T1000 (cell line): ENCODE results near the gene STRIP2.
A peak's percentile ranks its signal among the peaks of the same experiment; 100 is the strongest.
"Not testable (repeated sequence)": the region's sequence is repeated elsewhere in the genome, so short reads cannot be mapped to it uniquely, and the experiment has no call there.

Experiments used
- DNase-seq: peaks from one replicate; lab custom pipeline; 2025; ENCODE audit warnings: mixed read lengths; lab: John Stamatoyannopoulos, UW

The STRIP2 gene

DNA sequence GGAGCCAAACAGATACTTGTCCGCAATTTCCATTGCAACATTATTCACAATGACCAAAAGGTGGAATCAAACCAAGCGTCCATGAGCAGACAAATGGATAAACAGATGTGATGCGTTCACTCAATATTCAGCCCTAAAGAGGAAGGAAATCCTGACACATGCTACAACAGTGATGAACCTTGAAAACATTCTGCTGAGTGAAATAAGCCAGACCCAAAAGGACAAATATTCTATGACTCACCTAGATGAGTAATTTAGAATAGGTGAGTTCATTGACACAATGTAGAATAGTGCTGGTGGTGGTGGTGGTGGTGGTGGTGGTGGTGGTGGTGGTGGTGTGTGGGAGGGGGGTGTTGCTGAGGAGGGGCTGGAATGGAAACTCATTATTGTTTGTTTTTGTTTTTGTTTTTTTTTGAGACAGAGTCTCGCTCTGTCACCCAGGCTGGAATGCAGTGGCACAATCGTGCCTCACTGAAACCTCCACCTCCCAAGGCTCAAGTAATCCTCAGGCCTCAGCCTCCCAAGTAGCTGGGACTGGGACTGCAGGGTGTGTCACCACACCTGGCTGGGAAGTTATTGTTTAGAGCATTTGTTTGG lies 96.7 kb downstream of the STRIP2 start:
- DNase-seq, result peak; percentile 3

DNA sequence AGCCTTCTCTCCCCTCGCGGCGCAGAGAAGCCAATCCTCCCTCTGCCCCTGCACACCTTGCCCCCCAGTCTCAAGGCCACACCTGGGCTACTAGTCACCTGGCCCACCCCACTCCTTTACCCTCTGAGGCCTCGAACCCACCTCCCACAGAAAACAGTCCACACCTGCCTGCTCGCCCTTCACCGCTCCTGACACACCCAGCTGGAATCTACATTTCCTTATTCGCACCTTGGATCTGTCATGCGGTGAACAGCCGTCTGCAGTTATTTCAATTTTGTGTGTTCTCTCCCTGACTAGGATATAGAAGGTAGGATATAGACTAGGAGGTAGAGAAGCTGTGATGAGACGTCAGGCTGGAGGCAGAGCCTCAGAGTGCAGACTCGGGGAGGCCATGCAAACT lies 97.5 kb downstream of the STRIP2 start:
- no peak for DNase-seq

GRCh38 chr7:129532375-129532774 lies 98.1 kb downstream of the STRIP2 start:
- no peak for DNase-seq

DNA sequence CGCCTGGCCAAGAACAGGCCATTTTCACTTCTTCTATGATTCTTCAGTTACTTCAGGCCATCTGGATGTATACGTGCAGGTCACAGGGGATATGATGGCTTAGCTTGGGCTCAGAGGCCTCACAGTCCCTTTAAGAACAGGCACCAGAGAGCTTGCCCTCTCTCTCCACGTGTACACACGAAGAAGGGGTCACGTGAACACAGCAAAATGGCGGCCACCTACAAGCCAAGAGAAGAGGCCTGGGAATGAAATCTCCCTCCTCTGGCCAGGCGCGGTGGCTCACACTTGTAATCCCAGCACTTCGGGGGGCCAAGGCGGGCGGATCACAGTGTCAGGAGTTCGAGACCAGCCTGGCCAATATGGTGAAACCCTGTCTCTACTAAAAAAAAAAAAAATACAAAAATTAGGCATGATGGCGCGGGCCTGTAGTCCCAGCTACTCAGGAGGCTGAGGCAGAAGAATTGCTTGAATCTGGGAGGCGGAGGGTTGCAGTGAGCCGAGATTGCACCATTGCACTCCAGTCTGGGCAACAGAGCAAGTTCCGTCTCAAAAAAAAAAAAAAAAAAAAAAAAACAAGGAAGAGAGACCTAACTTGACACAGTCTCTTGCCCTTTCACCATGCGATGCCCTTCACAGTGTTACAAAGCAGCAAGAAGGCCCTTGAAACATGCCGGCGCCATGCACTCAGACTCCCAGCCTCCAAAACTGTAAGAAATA lies 100.5 kb downstream of the STRIP2 start:
- not testable (repeated sequence) for DNase-seq

DNA sequence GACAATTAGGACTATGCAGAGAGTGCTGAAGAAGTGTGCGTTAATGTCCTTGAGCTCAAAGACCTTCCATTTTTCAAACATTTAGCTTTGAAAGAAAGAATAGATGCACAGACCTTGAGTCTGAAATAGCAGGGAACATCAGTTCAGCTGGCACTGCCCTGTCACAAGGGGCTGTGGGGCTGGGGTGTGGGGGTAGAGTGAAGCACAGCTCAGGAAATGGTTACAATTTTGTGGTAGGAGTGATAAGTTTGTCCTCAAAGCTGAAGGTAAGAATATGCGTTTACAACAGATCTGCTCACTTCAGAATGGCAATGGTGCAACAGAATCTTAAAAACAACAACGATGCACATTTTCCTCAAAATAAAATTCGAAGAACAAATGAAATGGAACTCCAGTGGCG lies 101.7 kb downstream of the STRIP2 start:
- DNase-seq, result no peak

- no peak for DNase-seq
These were observed 102.1 kb downstream of the STRIP2 start for GRCh38 chr7:129536323-129536722.
